ENCODE results near the gene OR10P1.
A peak's percentile ranks its signal among the peaks of the same experiment; 100 is the strongest.

The OR10P1 gene

GRCh38 chr12:55659486-55660385 lies 23.0 kb downstream of the OR10P1 start:
- TF ChIP-seq CTCF (conservative IDR thresholded peaks at IDR 0.05) (peak; percentile 43), ZFX (IDR thresholded peaks at IDR 0.05) (no peak)
- H3K27ac ChIP-seq, result no peak overlapping the region

- TF ChIP-seq ZFX (IDR thresholded peaks at IDR 0.05), result no peak
- no peak for TF ChIP-seq CTCF (conservative IDR thresholded peaks at IDR 0.05)
- H3K27ac ChIP-seq, result no peak overlapping the region
These were observed 26.7 kb downstream of the OR10P1 start for GRCh38 chr12:55663391-55663790.

GRCh38 chr12:55664826-55665225 lies 28.1 kb downstream of the OR10P1 start:
- H3K27ac ChIP-seq, result no peak overlapping the region
- TF ChIP-seq ZFX (IDR thresholded peaks at IDR 0.05), result no peak
- no peak for TF ChIP-seq CTCF (conservative IDR thresholded peaks at IDR 0.05)

GRCh38 chr12:55666508-55666907 lies 29.8 kb downstream of the OR10P1 start:
- H3K27ac ChIP-seq, result no peak overlapping the region
- no peak for TF ChIP-seq CTCF (conservative IDR thresholded peaks at IDR 0.05)

GRCh38 chr12:55670276-55670675 lies 33.6 kb downstream of the OR10P1 start:
- no peak overlapping the region for H3K27ac ChIP-seq
- TF ChIP-seq ZFX (IDR thresholded peaks at IDR 0.05) (no peak), CTCF (conservative IDR thresholded peaks at IDR 0.05) (no peak)

- TF ChIP-seq ZFX (IDR thresholded peaks at IDR 0.05), result no peak
- no peak for TF ChIP-seq CTCF (conservative IDR thresholded peaks at IDR 0.05)
- H3K27ac ChIP-seq, result no peak overlapping the region
These were observed 35.1 kb downstream of the OR10P1 start for GRCh38 chr12:55671746-55672145.

- H3K27ac ChIP-seq, result no peak overlapping the region
- TF ChIP-seq ZFX (IDR thresholded peaks at IDR 0.05) (no peak), CTCF (conservative IDR thresholded peaks at IDR 0.05) (no peak)
These were observed 36.9 kb downstream of the OR10P1 start for GRCh38 chr12:55673638-55674037.

Measured in C4-2B (cell line).